A549 (cell line): ENCODE results near the gene COL1A1. TPM values are rescaled to one million over a fixed set of nuclear protein-coding genes. Genes with fewer than 3 reads are reported as not detected.

Experiments
- ATAC-seq, 2 experiments: fragments of 200-7000 bp in 1 of 2; fragments of >200 bp in 1 of 2; cut with Nextera tagmentation in 1 of 2; cut with Tn5 transposase in 1 of 2; 3 replicates each; pipeline versions ENCODE4 v1.8.0 to v1.9.1; 2018 to 2020; ENCODE audit warnings: mild to moderate bottlenecking in 1 of 2, moderate library complexity in 1 of 2
- CTCF ChIA-PET: fragments of 300-600 bp; sonication (Branson Sonifier 250); formaldehyde crosslinking; extraction: SDS; loops from one replicate; lab custom pipeline; 2021; ENCODE audit warnings: antibody characterized with exemption, inconsistent platforms; lab: Yijun Ruan, JAX
- POLR2A ChIA-PET: fragments of 350-600 bp; formaldehyde crosslinking; extraction: SDS; loops from one replicate; lab custom pipeline; 2021; ENCODE audit warnings: antibody characterized with exemption, inconsistent platforms; lab: Yijun Ruan, JAX
- DNase-seq, 2 experiments: peaks; one replicate each; pipeline versions ENCODE4 v3.0.0 to v3.0.0-alpha.2; 2011 to 2016; ENCODE audit warnings: low read depth in 1 of 2, low spot score in 1 of 2
- FAIRE-seq: peaks from 2 replicates; lab custom pipeline; 2011; peaks lifted over from hg19 to GRCh38; lab: Jason Lieb, UNC
- H3K27ac ChIP-seq, 2 experiments: fragments of >200 bp; sonication (Bioruptor Twin); formaldehyde crosslinking; 3 replicates each; pipeline ENCODE4 v1.5.1; 2016 to 2017
- H3K4me1 ChIP-seq: fragments of >200 bp; sonication (Bioruptor Twin); formaldehyde crosslinking; 3 replicates; pipeline ENCODE4 v1.6.1; 2016
- H3K4me2 ChIP-seq: fragments of >200 bp; sonication (Bioruptor Twin); formaldehyde crosslinking; 3 replicates; pipeline ENCODE4 v1.6.1; 2016
- H3K4me3 ChIP-seq: fragments of >200 bp; sonication (Bioruptor Twin); formaldehyde crosslinking; 3 replicates; pipeline ENCODE4 v1.5.1; 2016
- H3K9me3 ChIP-seq: fragments of >200 bp; sonication (Bioruptor Twin); formaldehyde crosslinking; 3 replicates; pipeline ENCODE4 v1.6.1; 2016
- BHLHE40 ChIP-seq: IDR thresholded peaks from 2 replicates; pipeline ENCODE4 v1.6.1; 2012; ENCODE audit warnings: low read depth, low read length, inconsistent platforms
- CBX8 ChIP-seq: fragments of 200-600 bp; sonication (generic); IDR thresholded peaks from 2 replicates; pipeline ENCODE4 v1.6.1; 2016
- CHD2 ChIP-seq: fragments of 150-350 bp; IDR thresholded peaks from 2 replicates; pipeline ENCODE4 v1.6.1; 2014; ENCODE audit warnings: low read length; ENCODE audit not compliant: partially characterized antibody
- CHD4 ChIP-seq: fragments of 200-600 bp; sonication (generic); IDR thresholded peaks from 2 replicates; pipeline ENCODE4 v1.6.1; 2016; ENCODE audit warnings: antibody characterized with exemption, mild to moderate bottlenecking, borderline replicate concordance
- CTCF ChIP-seq: fragments of >200 bp; sonication (Bioruptor Twin); formaldehyde crosslinking; IDR thresholded peaks from 3 replicates; pipeline ENCODE4 v1.5.1; 2016
- E2F6 ChIP-seq: IDR thresholded peaks from 2 replicates; pipeline ENCODE4 v1.6.1; 2012; ENCODE audit warnings: low read depth, borderline replicate concordance
- ELK1 ChIP-seq: fragments of 150-350 bp; IDR thresholded peaks from 2 replicates; pipeline ENCODE4 v1.6.1; 2014; ENCODE audit warnings: low read depth, mild to moderate bottlenecking, low read length
- EP300 ChIP-seq, 2 experiments: fragments of >200 bp; sonication (Bioruptor Twin); formaldehyde crosslinking; IDR thresholded peaks; 2 replicates in 1 of 2; 3 replicates in 1 of 2; pipeline ENCODE4 v1.6.1; 2016 to 2017
- FOSL2 ChIP-seq, 2 experiments: fragments of 450-650 bp in 1 of 2; fragments of >200 bp in 1 of 2; sonication (Bioruptor Twin) in 1 of 2; formaldehyde crosslinking; IDR thresholded peaks; 2 replicates each; pipeline versions ENCODE4 v1.5.0 to v1.6.1; 2016 to 2020; ENCODE audit warnings: mild to moderate bottlenecking in 1 of 2, moderate library complexity in 1 of 2
- HDAC2 ChIP-seq: fragments of 200-600 bp; sonication (generic); IDR thresholded peaks from 2 replicates; pipeline ENCODE4 v1.6.1; 2016
- HEYL ChIP-seq: fragments of 250-450 bp; sonication (Bioruptor Pico); IDR thresholded peaks from 2 replicates; pipeline ENCODE4 v1.8.0; 2021; ENCODE audit warnings: mild to moderate bottlenecking, moderate library complexity
- HOXA7 ChIP-seq: fragments of 250-450 bp; sonication (Bioruptor Pico); IDR thresholded peaks from 2 replicates; pipeline ENCODE4 v1.5.0; 2020; ENCODE audit warnings: mild to moderate bottlenecking, moderate library complexity
- HOXB13 ChIP-seq: fragments of 250-450 bp; sonication (Bioruptor Pico); IDR thresholded peaks from 2 replicates; pipeline ENCODE4 v1.5.0; 2020; ENCODE audit warnings: low read depth, mild to moderate bottlenecking, moderate library complexity
- HOXB5 ChIP-seq: fragments of 250-450 bp; sonication (Bioruptor Pico); IDR thresholded peaks from 2 replicates; pipeline ENCODE4 v1.5.0; 2020; ENCODE audit warnings: mild to moderate bottlenecking, moderate library complexity
- JUNB ChIP-seq: fragments of >200 bp; sonication (Bioruptor Twin); formaldehyde crosslinking; IDR thresholded peaks from 2 replicates; pipeline ENCODE4 v1.6.1; 2016
- KDM5A ChIP-seq: fragments of 200-600 bp; sonication (generic); IDR thresholded peaks from 2 replicates; pipeline ENCODE4 v1.6.1; 2016; ENCODE audit warnings: antibody characterized with exemption, mild to moderate bottlenecking
- PHF8 ChIP-seq: fragments of 200-600 bp; sonication (generic); IDR thresholded peaks from 2 replicates; pipeline ENCODE4 v1.6.1; 2016; ENCODE audit warnings: low read depth, mild to moderate bottlenecking, antibody characterized with exemption, moderate library complexity, borderline replicate concordance
- POLR2A ChIP-seq: IDR thresholded peaks from 2 replicates; pipeline ENCODE4 v1.6.1; 2012; ENCODE audit warnings: mild to moderate bottlenecking, low read length
- RCOR1 ChIP-seq: fragments of 150-350 bp; IDR thresholded peaks from 2 replicates; pipeline ENCODE4 v1.6.1; 2014; ENCODE audit warnings: antibody characterized with exemption, low read length, low read depth
- REST ChIP-seq: fragments of 200-600 bp; sonication (generic); IDR thresholded peaks from 2 replicates; pipeline ENCODE4 v1.6.1; 2016; ENCODE audit warnings: antibody characterized with exemption, mild to moderate bottlenecking, moderate library complexity
- SMC3 ChIP-seq: fragments of >200 bp; sonication (Bioruptor Twin); formaldehyde crosslinking; IDR thresholded peaks from 3 replicates; pipeline ENCODE4 v1.6.1; 2018; ENCODE audit warnings: inconsistent platforms
- ZC3H11A ChIP-seq: fragments of 450-650 bp; IDR thresholded peaks from 2 replicates; pipeline ENCODE4 v1.6.1; 2014; ENCODE audit warnings: antibody characterized with exemption, mild to moderate bottlenecking
- ZSCAN20 ChIP-seq: fragments of 250-450 bp; sonication (Bioruptor Pico); IDR thresholded peaks from 2 replicates; pipeline ENCODE4 v1.8.0; 2022; ENCODE audit warnings: mild to moderate bottlenecking, moderate library complexity
- WGBS: methylation state at CpG from one replicate; pipeline ENCODE4 v1.1.6; 2017; ENCODE audit errors: missing lambda C conversion rate; 5-methylcytosine and 5-hydroxymethylcytosine counted together
- polyA plus RNA-seq, 4 experiments: library from polyadenylated mRNA; depleted of rRNA in 3 of 4; stranded (reverse); fragments of >200 nt; fragmentation: RNase III in 1 of 4; extraction: RNeasy Plus Mini Kit Qiagen cat#74134 plus additional on column Dnase treatment in 1 of 4; gene quantifications; 2 replicates in 3 of 4; 3 replicates in 1 of 4; pipeline ENCODE4 v1.2.3, GENCODE V29; 2011 to 2017
- TF ChIP-seq, protein P1 (sequence below): fragments of 450-650 bp; IDR thresholded peaks from 2 replicates; pipeline ENCODE4 v1.6.1; 2014; ENCODE audit warnings: antibody characterized with exemption

The COL1A1 gene
- polyA plus RNA-seq, 2 of the 4 experiments (the other 2 are of a cell fraction), result 4.4 to 34.3 TPM

- Histone ChIP-seq H3K9me3 (no peaks in the 10 kb centered on the region), H3K4me2 (no peak overlapping the region), H3K4me3 (no peak overlapping the region), H3K27ac (peak overlapping the region in 1 of 2 experiments; percentile 36; a peak in 2 of 6 replicates), H3K4me1 (peaks cover 15% of the 10 kb centered on the region)
- DNase-seq, result no peak
- ATAC-seq, result no peak
- TF ChIP-seq CTCF (no peak), ZSCAN20 (CRISPR knock-in tag) (no peak), SMC3 (no peak), BHLHE40 (no peak), EP300 (IDR thresholded peaks at IDR 0.05) (no peak), JUNB (no peak), HEYL (CRISPR knock-in tag) (no peak), CHD2 (no peak), HOXB5 (CRISPR knock-in tag) (no peak), HOXA7 (CRISPR knock-in tag) (no peak), CBX8 (no peak), POLR2A (no peak), ELK1 (no peak), HDAC2 (no peak), HOXB13 (no peak), RCOR1 (no peak), KDM5A (no peak), REST (no peak)
- TF ChIP-seq, protein P1, sequence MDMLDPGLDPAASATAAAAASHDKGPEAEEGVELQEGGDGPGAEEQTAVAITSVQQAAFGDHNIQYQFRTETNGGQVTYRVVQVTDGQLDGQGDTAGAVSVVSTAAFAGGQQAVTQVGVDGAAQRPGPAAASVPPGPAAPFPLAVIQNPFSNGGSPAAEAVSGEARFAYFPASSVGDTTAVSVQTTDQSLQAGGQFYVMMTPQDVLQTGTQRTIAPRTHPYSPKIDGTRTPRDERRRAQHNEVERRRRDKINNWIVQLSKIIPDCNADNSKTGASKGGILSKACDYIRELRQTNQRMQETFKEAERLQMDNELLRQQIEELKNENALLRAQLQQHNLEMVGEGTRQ, result no peak
- ChIA-PET POLR2A (no interaction called here), CTCF (interaction anchor here (0.6 to 22.0 kb wide), 10 partner anchors 9 to 162 kb away, joined by 3 to 817 read pairs (median 4); partner anchors contain the start of genes COL1A1 and SGCA)
- 79% methylated on average over 12 of the region's 13 CpGs for WGBS
- no peak for FAIRE-seq
Observed at GRCh38 chr17:50188531-50188920, 12.9 kb downstream of the COL1A1 start.

DNA sequence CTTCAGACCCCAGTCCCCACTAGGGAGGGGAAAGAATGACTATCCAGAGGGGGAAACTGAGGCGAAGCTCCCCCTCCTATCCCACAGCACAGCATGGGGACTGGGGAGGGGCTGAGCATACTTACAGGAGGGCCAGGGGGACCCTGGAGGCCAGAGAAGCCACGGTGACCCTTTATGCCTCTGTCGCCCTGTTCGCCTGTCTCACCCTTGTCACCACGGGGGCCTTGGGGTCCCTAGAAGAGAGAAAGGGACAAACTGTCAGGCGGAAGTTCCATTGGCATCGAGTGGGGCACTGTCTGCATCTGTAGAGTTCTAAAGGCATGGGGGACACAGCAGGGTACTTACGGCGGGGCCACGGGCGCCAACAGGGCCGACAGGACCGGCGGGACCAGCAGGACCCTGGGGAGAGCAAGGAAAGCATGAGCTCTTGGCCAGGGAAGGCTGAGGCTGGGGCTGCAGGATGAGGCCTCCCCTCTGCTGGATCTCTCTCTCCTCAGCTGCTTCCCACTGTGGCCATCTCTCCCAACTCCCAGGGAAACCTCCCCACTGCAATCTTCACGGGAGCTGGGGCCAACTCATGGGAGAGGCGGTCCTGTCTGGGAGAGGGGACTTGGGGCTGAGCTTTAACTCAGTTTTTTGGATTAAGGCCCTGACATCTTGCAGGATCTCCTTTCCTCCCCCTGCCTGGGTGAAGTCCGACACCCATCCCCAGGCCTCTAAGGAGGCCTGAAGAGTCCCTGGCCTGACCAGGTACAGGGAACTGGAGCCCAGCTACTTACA, 13.5 kb downstream of the COL1A1 start:
- ChIA-PET CTCF (interaction anchor here (0.6 to 22.0 kb wide), 11 partner anchors 9 to 161 kb away, joined by 3 to 817 read pairs (median 4); partner anchors contain the start of genes COL1A1 and SGCA), POLR2A (no interaction called here)
- H3K27ac ChIP-seq, result peak overlapping the region in 1 of 2 experiments; percentile 36; a peak in 3 of 6 replicates
- no peak for DNase-seq
- H3K9me3 ChIP-seq, result no peaks in the 10 kb centered on the region
- WGBS, result 87% methylated on average over 17 of the region's 17 CpGs
- ATAC-seq, result no peak; a peak in 2 of 6 replicates
- no peak overlapping the region for H3K4me3 ChIP-seq
- TF ChIP-seq PHF8 (no peak), ZC3H11A (no peak), CHD4 (no peak), FOSL2 (IDR thresholded peaks at IDR 0.05) (no peak), FOSL2 (CRISPR knock-in tag; IDR thresholded peaks at IDR 0.05) (no peak), E2F6 (no peak)
- no peak overlapping the region for H3K4me2 ChIP-seq
- no peak for FAIRE-seq
- peaks cover 15% of the 10 kb centered on the region for H3K4me1 ChIP-seq
